Liver (tissue), 3 donors: Measurements from ENCODE around the gene TM4SF18.

Experiments
- CTCF ChIP-seq: fragments of 150-350 bp; IDR thresholded peaks from 2 replicates; pipeline ENCODE4 v1.5.1; 2017; ENCODE audit warnings: improper control_type of control experiment, low read depth, low read length; ENCODE audit not compliant: missing input control
- EGR1 ChIP-seq, 2 donors: IDR thresholded peaks; 2 replicates each; pipeline ENCODE4 v1.6.1; 2016 to 2018; ENCODE audit warnings: antibody characterized with exemption in 2 of 2, low read depth in 2 of 2
- GABPA ChIP-seq, 2 donors: IDR thresholded peaks in 1 of 2; conservative IDR thresholded peaks in 1 of 2; 2 replicates each; pipeline ENCODE4 v1.6.1; 2016; ENCODE audit warnings: antibody characterized with exemption in 2 of 2, mild to moderate bottlenecking in 1 of 2, moderate library complexity in 1 of 2
- MAX ChIP-seq: IDR thresholded peaks from 2 replicates; pipeline ENCODE4 v1.6.1; 2016; ENCODE audit warnings: antibody characterized with exemption
- NR2F2 ChIP-seq: IDR thresholded peaks from 2 replicates; pipeline ENCODE4 v1.6.1; 2016; ENCODE audit warnings: antibody characterized with exemption
- RAD21 ChIP-seq, 2 donors: IDR thresholded peaks; 2 replicates each; pipeline ENCODE4 v1.6.1; 2016; ENCODE audit warnings: antibody characterized with exemption in 2 of 2, mild to moderate bottlenecking in 2 of 2
- REST ChIP-seq: IDR thresholded peaks from 2 replicates; pipeline ENCODE4 v1.6.1; 2016; ENCODE audit warnings: antibody characterized with exemption, mild to moderate bottlenecking
- SP1 ChIP-seq: IDR thresholded peaks from 2 replicates; pipeline ENCODE4 v1.6.1; 2018; ENCODE audit warnings: antibody characterized with exemption, mild to moderate bottlenecking
- TAF1 ChIP-seq: conservative IDR thresholded peaks from 2 replicates; pipeline ENCODE4 v1.6.1; 2016; ENCODE audit warnings: antibody characterized with exemption, mild to moderate bottlenecking
- YY1 ChIP-seq: IDR thresholded peaks from 2 replicates; pipeline ENCODE4 v1.6.1; 2016; ENCODE audit warnings: antibody characterized with exemption, mild to moderate bottlenecking
- donor health status: healthy.
- donor health status: healthy.

- no peak for TF ChIP-seq CTCF
- peak; percentile 45 for TF ChIP-seq SP1
- peak in 1 of 2 donors; percentile 57 for TF ChIP-seq EGR1 (IDR thresholded peaks at IDR 0.05; ENCODE audit: low read depth in 2 of 2)
- no peak for TF ChIP-seq REST
- peak; percentile 35 for TF ChIP-seq MAX
- peak; percentile 29 to 40 for TF ChIP-seq RAD21 (IDR thresholded peaks at IDR 0.05)
- no peak for TF ChIP-seq TAF1
- peak; percentile 36 for TF ChIP-seq YY1
- TF ChIP-seq GABPA (IDR thresholded peaks at IDR 0.05 in 1 of 2, conservative IDR thresholded peaks at IDR 0.05 in 1 of 2): no peak
- TF ChIP-seq NR2F2: no peak
These were observed 56.1 kb downstream of the TM4SF18 start for GRCh38 chr3:149277331-149277813.
